HG02884 (cell line): Measurements from ENCODE around the gene NEURL1B.

Experiments used
- ATAC-seq: cut with Tn5 transposase; IDR thresholded peaks from one replicate; pipeline ENCODE4 v1.9.1; 2021; ENCODE audit warnings: mild to moderate bottlenecking, moderate library complexity; ENCODE audit not compliant: unreplicated experiment

The NEURL1B gene

GRCh38 chr5:172727551-172727950, 86.5 kb downstream of the NEURL1B start:
- no peak for ATAC-seq

- ATAC-seq: no peak
These were observed 87.6 kb downstream of the NEURL1B start for GRCh38 chr5:172728481-172729241.

- no peak for ATAC-seq
These were observed 88.5 kb downstream of the NEURL1B start for GRCh38 chr5:172729588-172729987.

- ATAC-seq: no peak
These were observed 89.2 kb downstream of the NEURL1B start for GRCh38 chr5:172730222-172730621.

- ATAC-seq: no peak
These were observed 90.1 kb downstream of the NEURL1B start for GRCh38 chr5:172730981-172731679.

DNA sequence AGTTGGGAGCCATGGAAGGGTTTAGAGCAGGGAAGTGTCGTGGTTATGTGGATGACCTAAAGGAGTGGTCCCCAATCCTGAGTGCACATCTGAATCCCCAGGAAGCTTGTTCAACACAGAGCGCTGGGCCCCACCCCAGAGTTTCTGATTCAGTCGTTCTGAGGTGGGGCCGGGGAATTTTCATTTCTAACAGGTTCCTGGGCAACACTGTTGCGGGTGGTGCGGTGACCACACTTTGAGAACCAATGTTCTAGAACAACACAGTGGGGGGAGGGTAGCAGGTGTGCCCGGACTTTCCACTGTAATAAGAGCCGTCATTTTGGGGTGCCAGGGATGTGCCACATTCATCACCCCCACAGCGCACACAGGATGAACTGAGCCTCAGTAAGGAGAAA, 90.6 kb downstream of the NEURL1B start:
- no peak for ATAC-seq

DNA sequence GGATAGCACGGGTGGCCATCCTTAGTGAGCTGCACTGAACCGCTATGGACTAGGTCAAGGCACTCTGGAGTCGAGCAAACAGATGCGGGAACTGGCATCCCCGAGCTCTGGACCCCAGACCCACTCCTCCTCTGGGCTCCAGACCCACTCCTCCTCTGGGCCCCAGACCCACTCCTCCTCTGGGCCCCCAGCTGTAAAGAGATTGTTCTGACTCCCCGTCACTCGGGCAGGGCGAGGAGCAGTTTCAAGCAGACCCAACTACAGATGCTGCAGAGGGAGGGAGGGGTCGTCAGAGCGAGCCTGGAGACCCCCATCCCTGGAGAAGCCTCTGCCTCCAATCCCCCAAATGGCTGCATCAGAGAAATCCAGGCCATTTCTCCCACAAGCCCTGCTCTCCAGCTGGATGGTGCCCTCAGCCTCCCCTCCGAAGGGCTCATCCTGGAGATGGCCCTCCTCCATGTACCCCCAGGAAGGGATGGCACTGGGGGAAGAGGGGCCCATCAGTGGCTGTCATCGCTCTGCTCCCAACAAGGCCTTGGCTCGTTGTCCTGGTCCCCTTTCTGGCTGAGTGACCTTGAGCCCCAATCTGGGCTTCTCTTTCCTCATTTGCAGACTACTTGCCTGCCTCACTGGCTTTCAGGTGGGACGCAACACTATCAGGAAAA, 91.3 kb downstream of the NEURL1B start:
- ATAC-seq: no peak

GRCh38 chr5:172733131-172733973, 92.3 kb downstream of the NEURL1B start:
- ATAC-seq: no peak

DNA sequence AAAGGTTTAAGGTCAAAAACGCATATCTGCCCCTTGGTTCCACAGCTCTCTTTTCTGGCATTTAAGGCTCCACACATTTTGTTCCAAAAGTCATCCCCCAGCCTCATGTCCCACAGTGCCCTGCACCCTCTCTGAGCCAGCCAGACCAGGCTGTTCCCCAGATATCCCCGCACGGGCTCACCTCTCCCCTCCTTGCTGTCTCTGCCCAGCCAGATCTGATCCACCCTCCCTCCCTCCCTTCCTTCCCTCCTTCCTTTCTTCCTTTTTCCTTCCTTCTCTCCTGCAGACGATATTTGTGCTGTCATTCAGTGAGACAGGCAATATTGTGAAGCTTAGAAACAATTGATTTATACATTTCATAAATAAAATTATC, 92.9 kb downstream of the NEURL1B start:
- ATAC-seq: no peak

- ATAC-seq: no peak
These were observed 94.2 kb downstream of the NEURL1B start for GRCh38 chr5:172735141-172735831.

DNA sequence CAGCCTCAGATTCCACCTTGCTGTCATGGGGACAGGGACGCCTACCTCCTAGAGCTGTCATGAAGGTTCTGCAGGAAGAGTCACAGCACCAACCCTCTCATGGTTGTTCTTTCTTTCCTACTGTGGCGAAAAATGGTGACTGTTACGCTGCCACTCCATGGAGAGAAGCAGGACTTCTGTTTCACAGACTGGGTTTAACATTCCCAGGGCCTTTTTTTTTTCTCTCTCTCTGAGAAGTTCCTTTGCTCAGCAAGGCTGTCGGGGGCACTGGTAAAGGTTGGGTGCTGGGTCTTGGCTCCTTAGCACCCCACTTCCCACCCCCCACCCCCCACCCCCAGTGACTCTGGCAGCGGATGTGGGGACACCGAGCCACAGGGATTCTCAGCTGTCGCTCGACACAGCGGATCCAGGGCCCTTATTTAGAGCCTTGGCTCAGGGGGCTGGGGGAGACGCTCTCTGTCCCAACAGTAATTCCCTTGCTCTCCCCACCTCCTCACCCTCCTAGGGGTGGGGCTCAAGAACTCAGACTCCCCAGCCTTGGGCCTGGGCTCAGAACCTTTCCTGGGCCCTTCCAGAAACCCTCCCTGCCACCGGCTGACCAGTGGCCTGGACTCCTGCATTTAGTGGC, 95.6 kb downstream of the NEURL1B start:
- no peak for ATAC-seq

DNA sequence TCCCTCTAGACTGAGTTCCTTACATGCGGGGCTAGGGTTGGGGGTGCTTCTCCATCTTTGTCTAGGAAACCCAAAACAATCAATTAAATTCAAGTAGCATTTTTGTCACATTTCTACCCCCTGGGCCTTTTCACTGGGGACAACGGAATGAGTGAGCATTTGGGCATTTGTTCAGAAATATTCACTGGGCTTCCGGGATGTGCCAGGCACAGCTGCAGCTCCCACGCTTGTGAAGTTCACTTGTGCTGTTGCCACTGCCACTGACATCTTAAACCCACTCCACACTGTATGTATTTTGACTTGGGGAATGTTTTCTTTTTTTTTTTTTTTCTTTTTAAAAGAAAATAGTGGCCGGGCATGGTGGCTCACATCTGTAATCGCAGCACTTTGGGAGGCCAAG, 98.3 kb downstream of the NEURL1B start:
- ATAC-seq: no peak

DNA sequence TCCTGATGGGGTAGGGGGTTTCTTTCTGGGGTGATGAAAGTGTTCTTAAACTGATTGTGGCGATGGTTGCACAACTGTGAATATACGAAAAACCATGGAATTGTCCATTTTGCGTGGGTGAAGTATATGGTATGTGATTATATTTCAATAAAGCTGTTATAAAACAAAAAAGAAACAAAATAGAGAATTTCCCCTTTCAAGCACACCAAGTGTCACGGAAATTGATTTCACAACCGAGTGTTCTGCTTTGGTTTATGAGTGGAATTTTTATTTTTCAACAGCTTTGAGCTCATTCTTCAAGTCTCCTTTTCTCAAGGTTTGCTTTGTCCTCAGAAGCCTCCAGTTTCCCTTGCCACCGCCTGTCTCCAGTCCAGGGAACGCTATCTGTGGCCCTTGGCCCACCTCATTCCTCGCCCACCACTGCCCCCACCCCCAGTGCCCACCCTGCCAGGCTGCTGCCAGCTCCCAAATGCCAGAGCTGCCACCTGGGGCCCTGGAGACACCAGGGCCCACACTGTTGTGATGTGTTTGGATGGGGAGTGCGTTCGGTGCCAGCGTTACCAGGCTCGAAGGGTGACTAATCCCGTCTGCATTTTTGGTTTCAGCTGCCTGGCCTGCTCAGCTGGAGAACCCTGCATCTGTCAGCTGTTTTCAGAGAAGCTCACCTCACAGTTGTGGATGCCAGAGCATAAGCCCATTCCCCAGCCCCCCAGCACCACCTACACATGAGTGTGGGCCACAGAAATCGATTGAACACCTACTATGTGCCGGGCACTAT, 99.6 kb downstream of the NEURL1B start:
- ATAC-seq: no peak
